SKM-1 (cell line): ENCODE data around the gene RAPGEF5.

Experiments used
- DNase-seq: peaks from one replicate; lab custom pipeline; 2025; ENCODE audit not compliant: unreplicated experiment; lab: John Stamatoyannopoulos, UW

The RAPGEF5 gene

DNA sequence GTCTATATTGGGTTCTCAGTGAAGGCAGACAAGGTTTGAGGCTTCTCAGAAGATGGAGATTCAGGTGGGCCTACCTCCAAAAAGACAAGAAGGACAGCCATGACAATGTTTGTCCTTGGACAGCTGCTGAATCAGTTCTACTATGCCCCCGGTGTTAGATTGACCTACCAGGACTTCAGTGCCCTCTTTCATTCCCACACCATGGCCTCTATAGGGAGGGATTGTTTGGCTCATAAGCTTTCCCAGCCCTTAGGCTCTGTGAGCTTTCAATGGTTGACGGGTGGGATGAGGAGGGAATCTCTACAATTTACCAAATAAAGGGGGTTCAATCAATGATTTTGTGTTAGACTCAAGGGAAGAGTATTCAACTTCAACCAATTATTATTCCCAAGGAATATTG, 23.4 kb upstream of the RAPGEF5 start:
- DNase-seq = no peak

- no peak for DNase-seq
These were observed 21.4 kb upstream of the RAPGEF5 start for GRCh38 chr7:22378199-22378980.

DNA sequence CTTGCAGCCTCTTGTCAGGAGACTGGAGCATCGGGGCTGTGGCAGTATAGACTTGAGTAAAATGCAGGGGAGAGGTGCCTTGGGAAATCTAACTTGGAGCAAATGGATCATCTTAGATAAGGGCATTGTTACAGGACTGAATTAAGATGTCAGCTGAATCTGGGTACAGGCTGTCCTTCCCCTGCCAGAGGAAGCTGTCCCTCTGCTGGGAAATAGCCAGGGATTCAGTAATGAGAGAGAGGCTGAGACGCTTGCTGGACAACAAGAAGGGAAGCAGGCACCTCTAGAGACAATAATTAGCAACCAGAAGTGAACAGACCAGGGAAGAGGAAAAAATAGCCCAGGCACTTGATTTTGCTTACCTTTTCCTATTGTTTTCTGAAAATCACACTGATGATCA, 20.7 kb upstream of the RAPGEF5 start:
- no peak for DNase-seq

DNA sequence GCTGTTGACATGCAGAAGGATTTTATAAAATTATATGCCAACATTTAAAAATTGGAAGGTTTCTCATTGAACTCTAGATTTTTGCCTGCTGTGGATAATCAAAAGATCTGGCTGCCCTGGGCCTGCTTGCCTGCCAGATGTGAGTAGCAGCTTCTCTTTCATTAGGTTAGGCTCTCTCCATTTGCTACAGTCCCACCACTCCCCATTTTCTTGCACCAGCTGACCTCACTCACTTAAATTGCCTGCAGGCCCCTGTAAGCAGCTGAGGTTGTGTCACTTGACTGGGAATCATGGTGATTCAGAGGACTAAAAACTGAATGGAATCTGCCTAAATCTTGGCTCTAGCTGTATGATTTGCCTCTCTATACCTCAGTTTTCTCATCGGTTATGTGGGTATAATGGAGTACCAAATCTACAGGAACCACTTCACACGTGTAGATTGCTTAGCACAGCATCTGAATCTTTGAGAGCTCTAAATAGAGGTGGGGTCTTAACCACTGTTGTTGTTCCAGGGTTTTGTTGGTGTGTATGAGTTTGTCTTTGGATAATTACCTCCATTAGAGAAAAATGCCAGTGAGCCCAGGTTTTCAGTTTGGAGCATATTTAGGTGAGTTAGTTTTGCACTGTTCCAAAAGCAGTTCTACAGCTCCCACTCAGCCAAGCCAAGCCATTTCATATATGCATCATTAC, 18.6 kb upstream of the RAPGEF5 start:
- no peak for DNase-seq

GRCh38 chr7:22373911-22374310, 17.0 kb upstream of the RAPGEF5 start:
- DNase-seq = no peak

DNA sequence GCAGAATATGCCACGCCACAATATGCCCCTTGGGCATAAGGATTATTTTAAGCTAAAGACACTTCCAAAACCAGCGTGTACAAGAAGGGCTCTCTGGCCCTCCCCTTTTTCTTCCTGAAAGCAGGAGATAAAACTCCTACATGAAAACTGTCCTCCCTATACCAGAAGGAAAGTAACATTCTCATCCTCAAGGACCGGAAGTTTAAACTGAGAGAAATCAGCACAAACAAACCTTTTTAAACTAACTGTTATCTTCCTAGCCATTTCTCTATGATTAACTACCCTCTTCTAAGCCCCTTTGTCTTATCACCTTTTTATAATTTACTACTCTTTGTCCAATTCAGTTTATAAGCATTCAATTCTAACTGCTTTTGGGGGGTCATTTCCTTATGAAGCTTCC, 16.4 kb upstream of the RAPGEF5 start:
- DNase-seq = no peak

DNA sequence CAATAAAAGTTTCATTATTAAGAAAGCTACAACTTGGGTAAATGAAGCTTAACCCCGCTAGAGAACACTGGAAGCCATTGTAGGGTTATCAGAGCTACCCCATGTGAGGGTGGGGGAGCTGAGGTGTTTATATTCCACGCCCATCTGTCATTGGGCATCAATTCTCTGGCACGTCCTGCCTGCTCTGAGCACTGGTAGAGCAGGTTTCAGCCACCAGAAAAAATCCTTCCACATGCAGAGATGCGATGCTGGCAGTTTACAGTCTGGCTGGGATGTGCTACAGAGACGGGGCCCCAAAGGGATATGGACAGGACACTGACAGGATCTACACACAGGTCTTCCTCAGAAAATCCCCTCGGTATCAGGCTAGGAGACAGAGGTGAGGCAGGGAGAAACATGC, 15.9 kb upstream of the RAPGEF5 start:
- DNase-seq = no peak

DNA sequence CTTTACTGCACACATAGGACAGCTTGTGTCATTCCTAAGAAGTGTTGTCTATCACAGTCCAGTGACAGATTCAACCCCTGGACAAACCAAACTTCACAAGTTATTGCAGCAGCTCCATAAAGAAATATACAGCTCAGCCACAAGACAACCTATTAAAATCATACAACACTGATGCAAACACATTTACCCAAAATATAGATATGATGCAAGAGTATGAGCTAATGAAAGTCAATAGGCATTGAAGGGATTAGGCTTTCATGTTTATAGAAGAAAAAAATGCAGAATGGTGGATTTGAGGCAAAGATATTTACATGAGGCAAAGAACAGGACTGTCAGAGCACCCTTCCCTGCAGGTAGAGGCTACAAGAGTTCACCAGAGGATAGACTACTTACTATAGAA, 14.9 kb upstream of the RAPGEF5 start:
- DNase-seq = no peak

DNA sequence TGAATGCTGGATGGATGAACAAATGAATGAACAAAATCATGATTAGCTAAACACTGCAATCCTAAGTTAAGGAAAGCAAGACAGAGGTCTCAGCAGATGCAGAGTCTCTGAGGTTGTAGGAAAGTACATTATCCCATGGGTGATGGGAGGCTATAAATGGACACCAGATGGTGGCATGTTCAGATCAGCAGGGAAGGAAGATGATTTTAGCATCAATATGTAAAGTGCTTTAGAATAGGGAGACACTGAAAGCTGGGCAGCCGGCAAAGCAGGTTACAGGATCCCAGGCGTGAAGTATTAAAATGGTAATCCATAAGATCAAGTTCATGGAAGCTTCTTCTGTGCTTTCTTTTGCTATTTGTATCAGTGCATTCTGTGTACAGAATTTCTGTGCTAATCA, 7.9 kb upstream of the RAPGEF5 start:
- no peak for DNase-seq

DNA sequence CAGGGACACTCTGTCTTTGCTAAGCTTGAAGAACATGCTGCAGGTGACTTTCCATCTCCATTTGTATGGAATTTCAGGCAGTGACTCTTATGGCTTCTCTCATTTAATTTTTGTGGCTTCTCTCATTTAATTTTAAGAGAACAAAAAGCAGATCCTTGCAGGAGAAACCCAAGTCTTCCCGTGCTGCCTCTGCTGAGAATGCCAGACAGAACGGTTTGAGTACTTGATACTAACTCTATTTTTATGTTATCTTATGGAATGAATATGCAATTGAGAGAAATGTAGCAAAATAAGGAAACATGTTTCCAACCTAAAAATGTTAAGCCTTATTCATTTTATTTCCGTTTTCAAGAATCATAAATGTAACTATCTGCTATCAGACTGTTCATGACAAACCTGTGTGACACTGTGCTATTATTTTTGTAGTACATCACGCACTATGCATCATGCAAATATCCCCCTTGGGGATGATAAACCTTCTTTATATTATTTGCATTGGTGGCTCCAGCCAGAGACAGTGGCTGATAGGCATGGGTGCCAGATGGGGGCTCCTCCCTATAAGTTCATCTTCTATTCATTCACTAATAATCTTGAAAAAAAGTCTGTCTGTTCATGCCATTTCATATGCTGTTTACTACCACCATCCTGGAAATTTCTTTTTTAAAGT, 6.9 kb upstream of the RAPGEF5 start:
- no peak for DNase-seq

DNA sequence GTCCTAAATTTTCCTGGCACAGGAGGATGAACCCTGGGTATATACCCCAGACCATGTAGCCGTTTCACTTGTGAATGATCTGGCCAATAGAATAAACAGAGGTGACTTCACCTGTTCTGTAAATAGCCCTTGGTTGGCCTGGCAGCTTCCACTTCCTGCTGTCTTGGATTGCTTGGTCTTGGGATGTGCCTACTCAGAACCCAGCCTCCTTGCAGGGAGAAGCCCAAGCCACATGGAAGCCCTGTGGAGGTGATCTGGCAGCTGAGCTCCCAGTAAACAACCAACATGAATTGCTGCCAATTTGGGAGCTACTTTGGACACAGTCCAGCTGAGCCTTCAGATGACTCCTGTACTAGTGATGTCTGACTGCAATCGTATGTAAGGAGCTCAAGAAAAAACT, 4.8 kb upstream of the RAPGEF5 start:
- no peak for DNase-seq

GRCh38 chr7:22361320-22361719, 4.4 kb upstream of the RAPGEF5 start:
- DNase-seq = no peak

- DNase-seq = no peak
These were observed 2.1 kb upstream of the RAPGEF5 start for GRCh38 chr7:22358820-22359697.

DNA sequence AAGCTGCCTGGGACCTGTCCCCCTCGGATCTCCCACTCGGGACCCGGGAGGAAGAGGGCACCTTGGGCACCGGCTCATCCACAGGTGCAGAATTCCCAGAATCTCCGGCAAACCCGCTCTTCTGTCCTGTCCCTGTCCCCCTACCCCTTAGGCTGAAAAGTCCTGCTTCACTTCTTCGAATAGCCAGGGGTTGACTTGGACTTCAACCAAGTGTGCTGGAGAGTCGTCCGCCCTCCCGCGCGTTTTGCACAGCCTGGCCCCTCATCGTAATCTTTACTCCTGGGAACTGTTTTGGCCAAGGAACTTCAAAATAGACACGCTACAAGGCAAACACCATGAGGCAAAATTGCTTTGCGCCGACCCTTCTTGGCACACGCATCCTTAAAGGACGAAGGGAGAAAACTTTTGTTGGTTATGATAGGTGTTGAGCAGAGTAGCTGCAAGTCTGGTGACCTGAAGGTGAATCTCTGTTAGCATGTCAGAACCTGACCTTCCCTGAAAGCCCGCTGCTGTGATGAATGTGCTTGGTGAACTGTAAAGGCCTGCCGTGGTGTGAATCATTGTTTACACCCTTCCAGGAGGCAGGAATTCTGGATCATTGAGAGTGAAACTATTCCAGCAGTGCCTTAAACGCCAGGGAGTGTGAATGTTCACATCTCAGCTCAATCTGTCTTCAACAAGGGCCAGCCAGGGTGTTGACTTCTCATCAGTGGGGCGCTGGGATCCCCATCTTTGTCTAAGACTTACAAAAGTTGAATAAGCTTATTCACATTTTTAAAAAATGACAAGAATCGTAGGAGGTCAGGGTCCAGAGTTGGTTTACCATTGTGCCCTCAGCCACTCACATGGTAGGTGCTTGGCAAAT, 589 bp upstream of the RAPGEF5 start:
- DNase-seq = no peak

DNA sequence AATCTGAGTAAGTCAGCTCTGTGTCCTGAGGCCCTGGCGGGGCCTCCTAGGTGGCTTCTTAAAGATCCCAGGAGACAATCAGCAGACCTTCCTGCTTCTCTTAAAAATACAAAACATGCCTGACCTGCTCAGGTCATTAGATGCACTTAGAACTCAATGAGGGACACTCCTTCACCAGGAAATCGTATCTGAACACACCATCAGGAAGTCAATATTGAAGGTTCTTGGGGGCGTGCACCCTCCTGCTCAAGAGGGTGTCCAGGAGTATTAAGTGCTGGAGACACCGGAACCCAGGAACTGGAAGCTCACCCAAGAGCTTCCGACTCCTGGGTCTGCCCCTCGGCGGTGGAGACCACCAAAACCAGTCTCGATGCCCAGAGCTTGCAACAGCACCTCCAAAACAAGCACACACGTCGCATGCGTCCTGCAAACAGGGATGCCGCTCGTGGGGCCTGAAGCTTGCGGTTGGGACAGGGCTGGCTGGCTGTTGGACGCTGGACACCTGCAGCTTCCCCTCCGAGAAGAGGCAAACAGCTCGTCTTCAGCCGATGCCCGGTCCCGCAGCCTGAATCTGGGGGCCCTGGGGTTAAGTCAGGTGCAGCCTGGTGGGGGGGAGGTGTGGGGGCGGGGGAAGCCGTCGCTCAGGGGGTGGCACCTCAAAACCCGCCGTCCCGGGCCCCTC, 803 bp downstream of the RAPGEF5 start:
- no peak for DNase-seq

GRCh38 chr7:22355620-22356009, 1.3 kb downstream of the RAPGEF5 start:
- no peak for DNase-seq

DNA sequence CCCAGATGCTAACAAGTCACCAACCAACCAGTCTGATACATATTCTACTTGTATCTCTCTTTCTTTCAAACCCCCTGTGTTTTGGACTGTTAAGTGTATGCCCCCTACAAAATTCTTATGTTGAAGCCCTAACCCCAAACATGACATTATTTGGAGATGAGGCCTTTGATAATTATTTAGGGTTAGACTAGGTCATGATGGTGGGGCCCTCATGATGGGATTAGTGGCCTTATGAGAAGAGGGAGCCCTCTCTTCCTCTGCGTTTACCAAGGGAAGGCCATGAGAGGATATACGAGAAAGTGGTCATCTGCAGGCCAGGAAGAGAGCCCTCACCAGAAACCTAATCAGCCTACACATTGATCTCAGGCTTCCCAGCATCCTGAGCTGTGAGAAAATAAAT, 2.5 kb downstream of the RAPGEF5 start:
- no peak for DNase-seq

GRCh38 chr7:22352887-22353286, 4.1 kb downstream of the RAPGEF5 start:
- DNase-seq = no peak

- no peak for DNase-seq
These were observed 5.1 kb downstream of the RAPGEF5 start for GRCh38 chr7:22351878-22352277.

- no peak for DNase-seq
These were observed 5.6 kb downstream of the RAPGEF5 start for GRCh38 chr7:22351329-22351692.
